ENCODE measurements around the gene CERS4. TPM values are rescaled to one million over a fixed set of nuclear protein-coding genes. Genes with fewer than 3 reads are reported as not detected.

Gene CERS4
- total and polyA plus RNA-seq, 10 of the 15 experiments (the other 5 are each of a cell fraction or from before 2014, with no cell fraction given), result 0.34 to 62.1 (median 20.7) TPM

- ChIA-PET RAD21 (ENCODE audit: unreplicated experiment) (no interaction called here), CTCF (interaction anchor here (0.7 kb wide), 1 partner anchor 72 kb away, joined by 4 read pairs; no protein-coding TSS in a partner anchor), SMC1A (ENCODE audit: uncharacterized antibody, unreplicated experiment) (no interaction called here), POLR2A (no interaction called here)
- no peak for ATAC-seq
- no peaks in the 10 kb centered on the region for H3K4me1 ChIP-seq (ENCODE audit: control insufficient read depth, insufficient read depth, low read length)
- H2AFZ ChIP-seq (ENCODE audit: control insufficient read depth, low read depth, low read length), result no peak overlapping the region
- H3K27me3 ChIP-seq (replicated peaks in 1 of 2; ENCODE audit: control insufficient read depth in 2 of 2, insufficient read depth in 2 of 2, low read length in 1 of 2), result no peaks in the 10 kb centered on the region
- no peaks in the 10 kb centered on the region; the same call in 1 of the 2 replicates for H3K79me2 ChIP-seq (ENCODE audit: control insufficient read depth, insufficient read depth, low read length)
- H3K9me3 ChIP-seq (replicated peaks; ENCODE audit: control insufficient read depth, insufficient read depth, low read length), result peaks cover 4% of the 10 kb centered on the region; the same call in 1 of the 3 replicates
- H3K9ac ChIP-seq (ENCODE audit: control insufficient read depth, insufficient read depth, low read length), result no peak overlapping the region
- no peaks in the 10 kb centered on the region for H4K20me1 ChIP-seq (ENCODE audit: control insufficient read depth, insufficient read depth)
- TSS peak; percentile 46 for BruUV-seq (replicated peaks)
- in situ Hi-C loops (cut with MboI), result no loop called here
- no peak overlapping the region for H3K4me2 ChIP-seq (ENCODE audit: control insufficient read depth, insufficient read depth)
- FAIRE-seq, result no peak
- H3K27ac ChIP-seq (ENCODE audit: control insufficient read depth, insufficient read depth), result no peak overlapping the region
- intact Hi-C loops (cut with micrococcal nuclease; ENCODE audit: unreplicated experiment), result no loop called here
- WGBS (ENCODE audit: insufficient coverage, insufficient replicate concordance, low lambda C conversion rate, missing lambda C conversion rate), result 34% methylated on average over 2 of the region's 3 CpGs
- H3K4me3 ChIP-seq, result no peak overlapping the region
- DNase-seq (ENCODE audit: low read depth, low spot score), result no peak
- peak; percentile 42; the same call in 1 of the 2 replicates for TF ChIP-seq CBX5 (IDR thresholded peaks at IDR 0.05; ENCODE audit: low read depth)
- no peak for TF ChIP-seq RFX5 (IDR thresholded peaks at IDR 0.05; ENCODE audit: low read depth, low read length)
- no peak for TF ChIP-seq FOXM1 (IDR thresholded peaks at IDR 0.05; ENCODE audit: low read depth, low read length)
- H3K36me3 ChIP-seq (ENCODE audit: control insufficient read depth in 2 of 2, insufficient read depth in 2 of 2, low read length in 1 of 2), result peaks cover 0 to 2% of the 10 kb centered on the region in 2 experiments; a peak in 3 of 4 replicates
These were observed 22.0 kb downstream of the CERS4 start for GRCh38 chr19:8231073-8231604.

- Histone ChIP-seq H3K9me3 (replicated peaks; ENCODE audit: control insufficient read depth, insufficient read depth, low read length) (peaks cover 4% of the 10 kb centered on the region; the same call in 1 of the 3 replicates), H3K4me1 (ENCODE audit: control insufficient read depth, insufficient read depth, low read length) (no peaks in the 10 kb centered on the region; the same call in 1 of the 2 replicates), H2AFZ (ENCODE audit: control insufficient read depth, low read depth, low read length) (no peak overlapping the region), H3K4me3 (no peak overlapping the region), H3K27ac (ENCODE audit: control insufficient read depth, insufficient read depth) (no peak overlapping the region), H3K9ac (ENCODE audit: control insufficient read depth, insufficient read depth, low read length) (no peak overlapping the region), H3K36me3 (ENCODE audit: control insufficient read depth in 2 of 2, insufficient read depth in 2 of 2, low read length in 1 of 2) (no peaks in the 10 kb centered on the region; a peak in 2 of 4 replicates), H3K27me3 (replicated peaks in 1 of 2; ENCODE audit: control insufficient read depth in 2 of 2, insufficient read depth in 2 of 2, low read length in 1 of 2) (no peaks in the 10 kb centered on the region), H4K20me1 (ENCODE audit: control insufficient read depth, insufficient read depth) (no peaks in the 10 kb centered on the region), H3K4me2 (ENCODE audit: control insufficient read depth, insufficient read depth) (no peak overlapping the region), H3K79me2 (ENCODE audit: control insufficient read depth, insufficient read depth, low read length) (no peaks in the 10 kb centered on the region)
- FAIRE-seq (no peak), ATAC-seq (no peak), DNase-seq (ENCODE audit: low read depth, low spot score) (no peak)
- in situ Hi-C loops (cut with MboI) (no loop called here), intact Hi-C loops (cut with micrococcal nuclease; ENCODE audit: unreplicated experiment) (no loop called here)
- ChIA-PET SMC1A (ENCODE audit: uncharacterized antibody, unreplicated experiment) (interaction anchor here (0.8 kb wide), 1 partner anchor 21 kb away, joined by 3 read pairs; no protein-coding TSS in a partner anchor), RAD21 (ENCODE audit: unreplicated experiment) (interaction anchor here (1.5 kb wide), 1 partner anchor 10 kb away, joined by 5 read pairs; no protein-coding TSS in a partner anchor), POLR2A (no interaction called here), CTCF (interaction anchor here (1.0 to 1.2 kb wide), 2 partner anchors 10 to 304 kb away, joined by 3 read pairs; no protein-coding TSS in a partner anchor)
- 66% methylated on average over 7 of the region's 7 CpGs for WGBS (ENCODE audit: insufficient coverage, insufficient replicate concordance, low lambda C conversion rate, missing lambda C conversion rate)
- no TSS peak for BruUV-seq (replicated peaks)
- TF ChIP-seq ZNF24 (IDR thresholded peaks at IDR 0.05) (no peak), POLR2A (IDR thresholded peaks at IDR 0.05; ENCODE audit: low read depth, low read length) (no peak), ZBTB11 (CRISPR knock-in tag; IDR thresholded peaks at IDR 0.05) (no peak), ESRRA (IDR thresholded peaks at IDR 0.05; ENCODE audit: low read length) (no peak), E2F4 (IDR thresholded peaks at IDR 0.05; ENCODE audit: low read depth, low read length) (no peak), STAT1 (conservative IDR thresholded peaks at IDR 0.05) (no peak), RELB (IDR thresholded peaks at IDR 0.05; ENCODE audit: low read depth) (no peak)
These were observed 24.2 kb downstream of the CERS4 start for GRCh38 chr19:8233370-8233769.
